Measurements from ENCODE around the gene RBFA. TPM values are rescaled to one million over a fixed set of nuclear protein-coding genes. Genes with fewer than 3 reads are reported as not detected.
A peak's percentile ranks its signal among the peaks of the same experiment; 100 is the strongest.

The RBFA gene
- polyA plus RNA-seq, 1 experiment = 32.6 TPM

DNA sequence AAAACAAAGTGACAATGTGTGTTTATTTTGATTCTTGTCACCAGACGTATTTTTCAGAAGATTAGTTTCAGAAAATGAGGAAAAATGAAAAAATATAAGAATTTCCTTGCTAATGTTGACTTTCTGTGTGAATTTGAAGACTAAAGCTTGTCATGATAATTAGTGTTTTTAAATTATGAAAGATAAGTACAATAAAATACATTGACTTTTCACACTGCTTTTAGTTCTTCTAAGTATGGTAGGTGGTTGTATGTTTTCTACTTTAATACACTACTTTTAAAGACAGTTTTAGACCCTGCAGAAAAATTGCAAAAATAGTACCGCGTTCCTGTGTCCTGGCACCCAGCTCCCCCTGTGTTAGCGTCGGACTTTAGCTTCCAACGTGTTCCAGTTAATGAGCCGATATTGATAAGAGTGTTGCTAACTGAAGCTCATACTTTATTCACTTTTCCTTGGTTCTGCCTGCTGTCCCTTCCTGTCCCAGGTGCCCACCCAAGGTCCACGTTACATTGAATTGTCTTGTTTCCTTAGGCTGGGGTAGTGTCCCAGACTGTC lies 695 bp downstream of the RBFA start:
- DNase-seq (ENCODE audit: low read depth, low spot score) = no peak
- CTCF ChIA-PET = interaction anchor here (0.6 to 1.6 kb wide), 6 partner anchors 11 to 354 kb away, joined by 3 to 5 read pairs (median 3); no protein-coding TSS in a partner anchor
- no peak for TF ChIP-seq CTCF (IDR thresholded peaks at IDR 0.05; ENCODE audit: low read depth, low read length)
- Histone ChIP-seq H3K27me3 (ENCODE audit: control insufficient read depth, insufficient read depth, low read length) (no peaks in the 10 kb centered on the region), H3K27ac (ENCODE audit: low read depth, low read length) (no peak overlapping the region), H3K4me3 (ENCODE audit: low read depth, low read length) (peak overlapping the region; percentile 81), H3K9me3 (ENCODE audit: control insufficient read depth, insufficient read depth, low read length) (no peaks in the 10 kb centered on the region)
- POLR2A ChIA-PET = interaction anchor here (1.1 to 2.1 kb wide), 4 partner anchors 46 to 83 kb away, joined by 4 to 21 read pairs (median 10); partner anchors contain the start of genes ADNP2, HSBP1L1 and TXNL4A

GRCh38 chr18:80035997-80036396 lies 1.8 kb downstream of the RBFA start:
- H3K27ac ChIP-seq (ENCODE audit: low read depth, low read length) = no peak overlapping the region
- POLR2A ChIA-PET = no interaction called here
- no peak for TF ChIP-seq CTCF (IDR thresholded peaks at IDR 0.05; ENCODE audit: low read depth, low read length)
- no peaks in the 10 kb centered on the region for H3K9me3 ChIP-seq (ENCODE audit: control insufficient read depth, insufficient read depth, low read length)
- no peak overlapping the region for H3K4me3 ChIP-seq (ENCODE audit: low read depth, low read length)
- CTCF ChIA-PET = no interaction called here
- DNase-seq (ENCODE audit: low read depth, low spot score) = no peak
- H3K27me3 ChIP-seq (ENCODE audit: control insufficient read depth, insufficient read depth, low read length) = no peaks in the 10 kb centered on the region

DNA sequence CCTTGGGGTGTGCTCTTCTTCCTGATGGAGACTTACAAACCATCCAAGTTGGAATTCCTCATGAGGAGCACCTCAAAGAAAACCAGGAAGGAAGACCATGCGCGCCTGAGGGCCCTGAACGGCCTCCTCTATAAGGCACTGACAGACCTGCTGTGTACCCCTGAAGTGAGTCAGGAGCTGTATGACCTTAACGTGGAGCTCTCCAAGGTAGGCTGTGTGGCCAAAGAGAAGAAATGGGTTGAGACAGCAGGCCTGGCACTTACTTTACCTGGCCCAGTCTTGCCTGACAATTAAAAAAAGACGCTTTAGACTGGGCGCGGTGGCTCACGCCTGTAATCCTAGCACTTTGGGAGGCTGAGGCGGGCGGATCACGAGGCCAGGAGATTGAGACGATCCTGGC lies 3.1 kb downstream of the RBFA start:
- Histone ChIP-seq H3K9me3 (ENCODE audit: control insufficient read depth, insufficient read depth, low read length) (no peaks in the 10 kb centered on the region), H3K4me3 (ENCODE audit: low read depth, low read length) (no peak overlapping the region), H3K27ac (ENCODE audit: low read depth, low read length) (no peak overlapping the region), H3K27me3 (ENCODE audit: control insufficient read depth, insufficient read depth, low read length) (no peaks in the 10 kb centered on the region)
- no peak for DNase-seq (ENCODE audit: low read depth, low spot score)
- CTCF ChIA-PET = no interaction called here
- POLR2A ChIA-PET = no interaction called here
- no peak for TF ChIP-seq CTCF (IDR thresholded peaks at IDR 0.05; ENCODE audit: low read depth, low read length)

- TF ChIP-seq CTCF (IDR thresholded peaks at IDR 0.05; ENCODE audit: low read depth, low read length) = no peak
- Histone ChIP-seq H3K27ac (ENCODE audit: low read depth, low read length) (no peak overlapping the region), H3K9me3 (ENCODE audit: control insufficient read depth, insufficient read depth, low read length) (no peaks in the 10 kb centered on the region), H3K4me3 (ENCODE audit: low read depth, low read length) (no peak overlapping the region), H3K27me3 (ENCODE audit: control insufficient read depth, insufficient read depth, low read length) (no peaks in the 10 kb centered on the region)
- no peak for DNase-seq (ENCODE audit: low read depth, low spot score)
- ChIA-PET POLR2A (no interaction called here), CTCF (no interaction called here)
Measured at GRCh38 chr18:80037869-80038630, 3.8 kb downstream of the RBFA start.

- DNase-seq (ENCODE audit: low read depth, low spot score) = no peak
- ChIA-PET POLR2A (no interaction called here), CTCF (no interaction called here)
- TF ChIP-seq CTCF (IDR thresholded peaks at IDR 0.05; ENCODE audit: low read depth, low read length) = no peak
- no peak overlapping the region for H3K27ac ChIP-seq (ENCODE audit: low read depth, low read length)
- no peaks in the 10 kb centered on the region for H3K27me3 ChIP-seq (ENCODE audit: control insufficient read depth, insufficient read depth, low read length)
- no peaks in the 10 kb centered on the region for H3K9me3 ChIP-seq (ENCODE audit: control insufficient read depth, insufficient read depth, low read length)
- H3K4me3 ChIP-seq (ENCODE audit: low read depth, low read length) = no peak overlapping the region
Measured at GRCh38 chr18:80040515-80040914, 6.3 kb downstream of the RBFA start.
